ENCODE measurements around the gene TSPAN5. TPM values are rescaled to one million over a fixed set of nuclear protein-coding genes. Genes with fewer than 3 reads are reported as not detected.

Gene TSPAN5
- total and polyA plus RNA-seq, 2 of the 4 experiments (the other 2 are of a cell fraction) = 64.8 to 79.6 TPM

DNA sequence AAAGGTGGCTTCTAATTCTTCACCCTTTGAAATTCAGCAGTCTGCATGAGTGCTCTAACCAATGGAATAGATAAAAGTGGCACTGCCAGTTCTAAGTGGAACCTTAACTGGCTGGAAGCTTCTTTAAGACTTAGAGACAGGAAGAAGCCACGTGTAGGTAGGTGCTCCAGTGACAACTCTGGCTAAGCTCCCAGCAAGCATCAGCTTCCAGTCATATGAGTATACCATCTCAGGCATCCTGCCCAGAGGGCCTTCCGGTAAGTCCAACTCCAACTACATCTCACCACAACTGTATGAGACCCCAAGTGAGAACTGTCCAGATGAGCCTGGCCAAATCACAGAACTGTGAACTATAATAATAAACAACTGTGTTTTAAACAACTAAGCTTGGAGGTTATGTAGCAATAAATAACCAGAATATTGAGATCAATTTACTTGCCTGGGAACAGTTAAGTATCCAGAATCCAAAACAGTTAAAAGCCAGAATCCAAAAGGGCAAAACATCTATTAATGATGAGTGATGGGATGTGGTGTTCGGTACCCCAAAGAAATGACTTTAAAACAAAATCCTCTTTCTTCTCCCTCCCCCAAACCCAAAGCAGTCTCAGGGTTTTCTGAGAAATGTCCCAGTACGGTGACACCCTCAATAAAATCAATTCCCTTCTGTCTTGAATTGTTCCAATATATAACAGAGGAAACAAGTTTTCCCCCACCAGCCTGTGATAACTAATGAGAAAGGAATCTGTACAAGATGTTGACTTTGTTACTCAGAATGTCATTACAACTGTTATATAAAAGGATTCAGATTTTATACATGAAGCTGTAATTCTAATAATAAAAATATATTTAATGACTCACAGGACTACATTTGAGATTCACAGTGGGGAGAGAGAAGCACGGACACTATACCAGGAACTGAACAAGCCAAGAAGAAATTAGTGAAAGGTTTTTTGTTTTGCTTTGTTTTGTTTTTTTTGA, 4.2 kb downstream of the TSPAN5 start:
- H2AK9ac ChIP-seq (replicated peaks; ENCODE audit: low read depth, low read length, poor library complexity) = no peak overlapping the region
- H3K36me3 ChIP-seq (ENCODE audit: control insufficient read depth, insufficient read depth, low read length) = no peaks in the 10 kb centered on the region
- peak overlapping the region; percentile 42; the same call in 1 of the 2 replicates for H3K9ac ChIP-seq (ENCODE audit: low read depth, low read length)
- H3K9me1 ChIP-seq (ENCODE audit: insufficient read depth, low read length) = no peaks in the 10 kb centered on the region
- dilution Hi-C loops (cut with HindIII; ENCODE audit: low sequenced_read_pairs, unreplicated experiment) = no loop called here
- peak overlapping the region; percentile 92 for H3K27ac ChIP-seq (ENCODE audit: insufficient read depth, low read length)
- no peak overlapping the region; the same call in 1 of the 2 replicates for H3K4me3 ChIP-seq (ENCODE audit: insufficient read depth, low read depth, low read length)
- ChIA-PET POLR2A (ENCODE audit: unreplicated experiment) (no interaction called here), CTCF (no interaction called here)
- H3K18ac ChIP-seq (ENCODE audit: low read depth, low read length) = peak overlapping the region; percentile 93; the same call in 1 of the 2 replicates
- peaks cover 16 to 71% of the 10 kb centered on the region in 2 experiments for H3K79me1 ChIP-seq (ENCODE audit: low read depth in 1 of 2, low read length in 2 of 2)
- no peaks in the 10 kb centered on the region for H3K27me3 ChIP-seq (ENCODE audit: control insufficient read depth, insufficient read depth, low read length)
- whole genome bisulfite sequencing, 2 experiments (ENCODE audit: extremely low coverage in 2 of 2, insufficient read length in 1 of 2) = no CpG with 5 or more reads among the region's 5 CpGs
- in situ Hi-C loops (cut with MboI; ENCODE audit: low sequenced_read_pairs) = loop anchor here (25.0 kb wide), 2 partner anchors 392 to 492 kb away; partner anchors contain the start of gene RAP1GDS1
- peak overlapping the region; percentile 82 for H3K4me2 ChIP-seq (ENCODE audit: low read depth, low read length)
- H3K4me1 ChIP-seq (ENCODE audit: control insufficient read depth, insufficient read depth, low read length) = peaks cover 24% of the 10 kb centered on the region
- H4K5ac ChIP-seq (ENCODE audit: low read depth, low read length) = peak overlapping the region; percentile 61; the same call in 1 of the 2 replicates
- H4K20me1 ChIP-seq (ENCODE audit: insufficient read depth, low read length) = peaks cover 7% of the 10 kb centered on the region; the same call in 1 of the 2 replicates
- H2AK5ac ChIP-seq (ENCODE audit: low read depth, low read length) = peak overlapping the region; percentile 50; the same call in 1 of the 2 replicates
- peak overlapping the region; percentile 17 to 72; a peak in 3 of 4 replicates for H4K8ac ChIP-seq (ENCODE audit: low read depth in 2 of 2, low read length in 2 of 2)
- H2BK5ac ChIP-seq (ENCODE audit: low read depth, low read length, poor library complexity, severe bottlenecking) = peak overlapping the region; percentile 96
- TF ChIP-seq BHLHE40 (IDR thresholded peaks at IDR 0.05; ENCODE audit: low read depth, low read length) = peak; percentile 27; the same call in 1 of the 2 replicates
- TF ChIP-seq, protein P1, sequence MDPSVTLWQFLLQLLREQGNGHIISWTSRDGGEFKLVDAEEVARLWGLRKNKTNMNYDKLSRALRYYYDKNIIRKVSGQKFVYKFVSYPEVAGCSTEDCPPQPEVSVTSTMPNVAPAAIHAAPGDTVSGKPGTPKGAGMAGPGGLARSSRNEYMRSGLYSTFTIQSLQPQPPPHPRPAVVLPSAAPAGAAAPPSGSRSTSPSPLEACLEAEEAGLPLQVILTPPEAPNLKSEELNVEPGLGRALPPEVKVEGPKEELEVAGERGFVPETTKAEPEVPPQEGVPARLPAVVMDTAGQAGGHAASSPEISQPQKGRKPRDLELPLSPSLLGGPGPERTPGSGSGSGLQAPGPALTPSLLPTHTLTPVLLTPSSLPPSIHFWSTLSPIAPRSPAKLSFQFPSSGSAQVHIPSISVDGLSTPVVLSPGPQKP (IDR thresholded peaks at IDR 0.05; ENCODE audit: borderline replicate concordance, low read depth, low read length) = no peak
- TF ChIP-seq NFE2L2 (IDR thresholded peaks at IDR 0.05; ENCODE audit: low read depth, low read length) = no peak
- TF ChIP-seq, protein P2, sequence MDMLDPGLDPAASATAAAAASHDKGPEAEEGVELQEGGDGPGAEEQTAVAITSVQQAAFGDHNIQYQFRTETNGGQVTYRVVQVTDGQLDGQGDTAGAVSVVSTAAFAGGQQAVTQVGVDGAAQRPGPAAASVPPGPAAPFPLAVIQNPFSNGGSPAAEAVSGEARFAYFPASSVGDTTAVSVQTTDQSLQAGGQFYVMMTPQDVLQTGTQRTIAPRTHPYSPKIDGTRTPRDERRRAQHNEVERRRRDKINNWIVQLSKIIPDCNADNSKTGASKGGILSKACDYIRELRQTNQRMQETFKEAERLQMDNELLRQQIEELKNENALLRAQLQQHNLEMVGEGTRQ (IDR thresholded peaks at IDR 0.05; ENCODE audit: low read depth, low read length) = peak; percentile 72
- no peak for TF ChIP-seq CHD1 (IDR thresholded peaks at IDR 0.05; ENCODE audit: low read depth, low read length)
- TF ChIP-seq RFX5 (IDR thresholded peaks at IDR 0.05; ENCODE audit: low read depth, low read length) = no peak
- no peak for TF ChIP-seq MAFK (IDR thresholded peaks at IDR 0.05; ENCODE audit: low read depth, low read length)
- peak; percentile 34; the same call in 1 of the 2 replicates for TF ChIP-seq POLR2A (IDR thresholded peaks at IDR 0.05; ENCODE audit: low read depth, low read length)
- TF ChIP-seq FOS (IDR thresholded peaks at IDR 0.05; ENCODE audit: low read depth, low read length) = peak; percentile 56
- peak; percentile 95 for TF ChIP-seq MXI1 (IDR thresholded peaks at IDR 0.05; ENCODE audit: borderline replicate concordance, low read depth, low read length)
- no peak for TF ChIP-seq SMC3 (IDR thresholded peaks at IDR 0.05; ENCODE audit: low read depth, low read length)
- TF ChIP-seq RAD21 (IDR thresholded peaks at IDR 0.05; ENCODE audit: low read length) = no peak
- no peak for TF ChIP-seq CEBPB (IDR thresholded peaks at IDR 0.05; ENCODE audit: low read depth, low read length)
- peak overlapping the region; percentile 89 for H3K4ac ChIP-seq (ENCODE audit: low read depth, low read length)
- peak overlapping the region; percentile 85 for H3K14ac ChIP-seq (replicated peaks; ENCODE audit: low read depth, low read length)
- intact Hi-C loops (cut with micrococcal nuclease) = loop anchor here (10.0 kb wide), 1 partner anchor 431 kb away; the partner anchor contains the start of gene ADH5
- H3K56ac ChIP-seq (ENCODE audit: extremely low read depth, insufficient read depth, low read length) = peak overlapping the region; percentile 46; the same call in 1 of the 2 replicates
- peaks cover 2% of the 10 kb centered on the region; the same call in 1 of the 2 replicates for H3K9me3 ChIP-seq (ENCODE audit: control insufficient read depth, insufficient read depth, low read length)
- BruUV-seq (replicated peaks) = no TSS peak
- no peak overlapping the region for H2AFZ ChIP-seq (replicated peaks; ENCODE audit: low read length, poor library complexity)
- peak overlapping the region; percentile 81; the same call in 2 of the 3 replicates for H2BK15ac ChIP-seq (ENCODE audit: low read depth, low read length)
- peak overlapping the region; percentile 86 for H2BK20ac ChIP-seq (ENCODE audit: low read depth, low read length)
- DNase-seq (peak; percentile 98), ATAC-seq (ENCODE audit: low read depth) (peak; percentile 16)
- peak overlapping the region; percentile 81 for H3K23ac ChIP-seq (ENCODE audit: low read depth, low read length)
- peak overlapping the region; percentile 91 for H4K91ac ChIP-seq (ENCODE audit: insufficient read depth, low read depth, low read length)
- H2BK120ac ChIP-seq (ENCODE audit: low read depth, low read length) = peak overlapping the region; percentile 74

Measured in IMR-90 (cell line).